K562 (cell line): ENCODE results near the gene LRP1. TPM values are rescaled to one million over a fixed set of nuclear protein-coding genes. Genes with fewer than 3 reads are reported as not detected.

ENCODE experiments used
- ARHGAP35 ChIP-seq: fragments of 450-650 bp; IDR thresholded peaks from 2 replicates; pipeline ENCODE4 v1.6.1; 2018; ENCODE audit not compliant: partially characterized antibody
- CBX8 ChIP-seq: fragments of 200-600 bp; sonication (generic); IDR thresholded peaks from 2 replicates; pipeline ENCODE4 v1.6.1; 2012; ENCODE audit warnings: borderline replicate concordance, mixed run types, low read depth, mild to moderate bottlenecking, moderate library complexity, mixed read lengths, low read length, control low read depth, inconsistent platforms; ENCODE audit not compliant: poor library complexity, severe bottlenecking; ENCODE audit errors: extremely low read depth
- DIDO1 ChIP-seq: fragments of 450-650 bp; IDR thresholded peaks from 2 replicates; pipeline ENCODE4 v1.6.1; 2016; ENCODE audit warnings: low read depth, missing biosample characterization, missing genetic modification characterization
- E2F3 ChIP-seq: fragments of 250-450 bp; sonication (Bioruptor Pico); IDR thresholded peaks from 2 replicates; pipeline ENCODE4 v1.4.0; 2020; ENCODE audit warnings: mild to moderate bottlenecking
- EWSR1 ChIP-seq: fragments of 450-650 bp; IDR thresholded peaks from 2 replicates; pipeline ENCODE4 v1.6.1; 2018; ENCODE audit warnings: borderline replicate concordance, mild to moderate bottlenecking, low read depth, moderate library complexity; ENCODE audit not compliant: partially characterized antibody
- GTF2F1 ChIP-seq: IDR thresholded peaks from 2 replicates; pipeline ENCODE4 v1.6.1; 2011; ENCODE audit warnings: low read depth, low read length, improper control_type of control experiment
- MAZ ChIP-seq, 2 experiments: fragments of 450-650 bp in 1 of 2; sonication (generic) in 1 of 2; formaldehyde crosslinking; IDR thresholded peaks in 1 of 2; conservative IDR thresholded peaks in 1 of 2; 2 replicates each; pipeline versions ENCODE4 v1.4.0 to v1.5.0; 2020; ENCODE audit warnings: mild to moderate bottlenecking in 1 of 2, missing genetic modification reagents in 1 of 2
- NFRKB ChIP-seq: fragments of 450-650 bp; IDR thresholded peaks from 2 replicates; pipeline ENCODE4 v1.6.1; 2016; ENCODE audit warnings: low read depth
- NR2C2 ChIP-seq, 2 experiments: fragments of 200-800 bp in 1 of 2; sonication (Bioruptor generic) in 1 of 2; sonication (generic) in 1 of 2; formaldehyde crosslinking in 1 of 2; IDR thresholded peaks; 2 replicates each; pipeline versions ENCODE4 v1.6.1 to v1.8.0; 2016 to 2022; ENCODE audit warnings: mild to moderate bottlenecking in 1 of 2, missing compliant biosample characterization in 1 of 2, missing genetic modification characterization in 1 of 2, missing genetic modification reagents in 1 of 2
- POLR3A ChIP-seq: IDR thresholded peaks from 2 replicates; pipeline ENCODE4 v1.6.1; 2011; ENCODE audit warnings: borderline replicate concordance, mild to moderate bottlenecking, moderate library complexity; ENCODE audit not compliant: insufficient read length, insufficient read depth; ENCODE audit errors: extremely low read depth
- RBM22 ChIP-seq: fragments of 200-400 bp; formaldehyde crosslinking; IDR thresholded peaks from 2 replicates; pipeline ENCODE4 v1.6.1; 2018; ENCODE audit warnings: low read length, low read depth; ENCODE audit not compliant: poor library complexity, severe bottlenecking
- SAFB ChIP-seq: fragments of 200-400 bp; formaldehyde crosslinking; IDR thresholded peaks from 2 replicates; pipeline ENCODE4 v1.6.1; 2017; ENCODE audit warnings: low read depth, low read length, borderline replicate concordance
- SPI1 ChIP-seq: IDR thresholded peaks from 2 replicates; pipeline ENCODE4 v1.6.1; 2011; ENCODE audit warnings: low read depth, low read length, control low read depth, borderline replicate concordance
- TAF15 ChIP-seq: fragments of 200-400 bp; formaldehyde crosslinking; IDR thresholded peaks from 2 replicates; pipeline ENCODE4 v1.6.1; 2017; ENCODE audit warnings: mild to moderate bottlenecking, low read depth, low read length, moderate library complexity
- YBX1 ChIP-seq: fragments of 450-650 bp; IDR thresholded peaks from 2 replicates; pipeline ENCODE4 v1.7.1; 2016; ENCODE audit warnings: mild to moderate bottlenecking
- ZNF133 ChIP-seq: fragments of 250-450 bp; sonication (Bioruptor Pico); IDR thresholded peaks from 2 replicates; pipeline ENCODE4 v1.4.0; 2020; ENCODE audit warnings: mild to moderate bottlenecking
- ZNF134 ChIP-seq: fragments of 250-450 bp; sonication (Bioruptor Pico); conservative IDR thresholded peaks from 2 replicates; pipeline ENCODE4 v1.4.0; 2020
- ZNF212 ChIP-seq: fragments of 450-650 bp; formaldehyde crosslinking; IDR thresholded peaks from 2 replicates; pipeline ENCODE4 v1.4.0; 2020; ENCODE audit warnings: mild to moderate bottlenecking
- ZNF347 ChIP-seq: fragments of 450-650 bp; formaldehyde crosslinking; IDR thresholded peaks from 2 replicates; pipeline ENCODE4 v1.4.0; 2020; ENCODE audit warnings: low read depth, mild to moderate bottlenecking, moderate library complexity
- ZNF511 ChIP-seq: sonication (generic); formaldehyde crosslinking; IDR thresholded peaks from 2 replicates; pipeline ENCODE4 v1.8.0; 2022; ENCODE audit warnings: mild to moderate bottlenecking, missing genetic modification reagents
- ZNF57 ChIP-seq: fragments of 450-650 bp; formaldehyde crosslinking; IDR thresholded peaks from 2 replicates; pipeline ENCODE4 v1.4.0; 2020; ENCODE audit warnings: mild to moderate bottlenecking, moderate library complexity
- ZNF764 ChIP-seq: fragments of 250-450 bp; sonication (Bioruptor Pico); IDR thresholded peaks from 2 replicates; pipeline ENCODE4 v1.4.0; 2020; ENCODE audit warnings: low read depth, mild to moderate bottlenecking, moderate library complexity
- polyA plus RNA-seq, 8 experiments: library from polyadenylated mRNA; depleted of rRNA in 4 of 8; stranded (reverse) in 5 of 8; unstranded in 3 of 8; fragments of >200 nt; fragmentation: Nextera tagmentation in 2 of 8; fragmentation: Illumina TruSeq in 1 of 8; extraction: Ambion mirVana in 2 of 8; extraction: Trizol in 1 of 8; gene quantifications; 2 replicates each; pipeline versions ENCODE4 v1.2.1 to v1.2.3, GENCODE V29; 2011 to 2014; ENCODE audit warnings: inconsistent platforms in 1 of 8, missing spikeins in 1 of 8
- total RNA-seq, 7 experiments: library from RNA; depleted of rRNA in 6 of 7; stranded (reverse); fragments of >200 nt in 6 of 7; fragmentation: Illumina TruSeq in 2 of 7; extraction: Trizol in 2 of 7; gene quantifications; 2 replicates each; pipeline versions ENCODE4 v1.2.1 to v1.2.3, GENCODE V29; 2011 to 2021; ENCODE audit warnings: low replicate concordance in 1 of 7
- TF ChIP-seq, protein P1 (sequence below): sonication (generic); formaldehyde crosslinking; IDR thresholded peaks from 2 replicates; pipeline ENCODE4 v1.8.0; 2022; ENCODE audit warnings: missing genetic modification reagents, mild to moderate bottlenecking, borderline replicate concordance
- TF ChIP-seq, protein P2 (sequence below): fragments of 450-650 bp; formaldehyde crosslinking; IDR thresholded peaks from 2 replicates; pipeline ENCODE4 v1.4.0; 2022; ENCODE audit warnings: missing genetic modification characterization
- TF ChIP-seq, protein P3 (sequence below): fragments of 250-450 bp; sonication (Bioruptor Pico); IDR thresholded peaks from 2 replicates; pipeline ENCODE4 v1.8.0; 2021; ENCODE audit warnings: borderline replicate concordance, mild to moderate bottlenecking, moderate library complexity; ENCODE audit not compliant: poor library complexity, severe bottlenecking
- TF ChIP-seq, protein P4 (sequence below): fragments of 250-450 bp; sonication (Bioruptor Pico); IDR thresholded peaks from 2 replicates; pipeline ENCODE4 v1.6.1; 2021; ENCODE audit warnings: mild to moderate bottlenecking

LRP1 gene
- total and polyA plus RNA-seq, 9 of the 15 experiments (the other 6 are each of a cell fraction or from before 2014, with no cell fraction given): 0.04 to 0.64 (median 0.19) TPM; not detected in 2

GRCh38 chr12:57085999-57086492 lies 42.2 kb upstream of the LRP1 start (continued):
- TF ChIP-seq, protein P1, sequence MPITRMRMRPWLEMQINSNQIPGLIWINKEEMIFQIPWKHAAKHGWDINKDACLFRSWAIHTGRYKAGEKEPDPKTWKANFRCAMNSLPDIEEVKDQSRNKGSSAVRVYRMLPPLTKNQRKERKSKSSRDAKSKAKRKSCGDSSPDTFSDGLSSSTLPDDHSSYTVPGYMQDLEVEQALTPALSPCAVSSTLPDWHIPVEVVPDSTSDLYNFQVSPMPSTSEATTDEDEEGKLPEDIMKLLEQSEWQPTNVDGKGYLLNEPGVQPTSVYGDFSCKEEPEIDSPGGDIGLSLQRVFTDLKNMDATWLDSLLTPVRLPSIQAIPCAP: no peak
- TF ChIP-seq MAZ (CRISPR knock-in tag; conservative IDR thresholded peaks at IDR 0.05 in 1 of 2, IDR thresholded peaks at IDR 0.05 in 1 of 2) (peak in 1 of 2 experiments; percentile 58; a peak in 1 of 4 replicates), GTF2F1 (no peak), ZNF212 (CRISPR knock-in tag) (no peak), CBX8 (no peak), DIDO1 (tag) (no peak), ZNF764 (CRISPR knock-in tag) (no peak), RBM22 (no peak), YBX1 (no peak), ZNF347 (CRISPR knock-in tag) (no peak), SAFB (no peak), E2F3 (no peak), ZNF133 (CRISPR knock-in tag) (no peak), ZNF57 (CRISPR knock-in tag) (no peak), EWSR1 (no peak), ARHGAP35 (no peak), SPI1 (peak; percentile 19; the same call in 1 of the 2 replicates), ZNF511 (CRISPR knock-in tag) (no peak), NFRKB (no peak), TAF15 (no peak), NR2C2 (CRISPR knock-in tag; IDR thresholded peaks at IDR 0.05) (no peak), NR2C2 (tag; IDR thresholded peaks at IDR 0.05) (no peak), POLR3A (no peak), ZNF134 (CRISPR knock-in tag) (no peak)
- TF ChIP-seq, protein P2, sequence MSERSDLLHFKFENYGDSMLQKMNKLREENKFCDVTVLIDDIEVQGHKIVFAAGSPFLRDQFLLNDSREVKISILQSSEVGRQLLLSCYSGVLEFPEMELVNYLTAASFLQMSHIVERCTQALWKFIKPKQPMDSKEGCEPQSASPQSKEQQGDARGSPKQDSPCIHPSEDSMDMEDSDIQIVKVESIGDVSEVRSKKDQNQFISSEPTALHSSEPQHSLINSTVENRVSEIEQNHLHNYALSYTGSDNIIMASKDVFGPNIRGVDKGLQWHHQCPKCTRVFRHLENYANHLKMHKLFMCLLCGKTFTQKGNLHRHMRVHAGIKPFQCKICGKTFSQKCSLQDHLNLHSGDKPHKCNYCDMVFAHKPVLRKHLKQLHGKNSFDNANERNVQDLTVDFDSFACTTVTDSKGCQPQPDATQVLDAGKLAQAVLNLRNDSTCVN (CRISPR knock-in tag): no peak
- TF ChIP-seq, protein P3, sequence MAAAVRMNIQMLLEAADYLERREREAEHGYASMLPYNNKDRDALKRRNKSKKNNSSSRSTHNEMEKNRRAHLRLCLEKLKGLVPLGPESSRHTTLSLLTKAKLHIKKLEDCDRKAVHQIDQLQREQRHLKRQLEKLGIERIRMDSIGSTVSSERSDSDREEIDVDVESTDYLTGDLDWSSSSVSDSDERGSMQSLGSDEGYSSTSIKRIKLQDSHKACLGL: no peak
- TF ChIP-seq, protein P4, sequence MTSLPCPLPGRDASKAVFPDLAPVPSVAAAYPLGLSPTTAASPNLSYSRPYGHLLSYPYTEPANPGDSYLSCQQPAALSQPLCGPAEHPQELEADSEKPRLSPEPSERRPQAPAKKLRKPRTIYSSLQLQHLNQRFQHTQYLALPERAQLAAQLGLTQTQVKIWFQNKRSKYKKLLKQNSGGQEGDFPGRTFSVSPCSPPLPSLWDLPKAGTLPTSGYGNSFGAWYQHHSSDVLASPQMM: no peak
